HG02678 (cell line): Measurements from ENCODE around the gene NAP1L4.
"Not testable (repeated sequence)": the region's sequence is repeated elsewhere in the genome, so short reads cannot be mapped to it uniquely, and the experiment has no call there.

Experiments used
- ATAC-seq: cut with Tn5 transposase; IDR thresholded peaks from one replicate; pipeline ENCODE4 v1.9.1; 2021; ENCODE audit warnings: mild to moderate bottlenecking, moderate library complexity; ENCODE audit not compliant: unreplicated experiment

The NAP1L4 gene

GRCh38 chr11:2911785-2912391 lies 80.2 kb downstream of the NAP1L4 start:
- no peak for ATAC-seq

DNA sequence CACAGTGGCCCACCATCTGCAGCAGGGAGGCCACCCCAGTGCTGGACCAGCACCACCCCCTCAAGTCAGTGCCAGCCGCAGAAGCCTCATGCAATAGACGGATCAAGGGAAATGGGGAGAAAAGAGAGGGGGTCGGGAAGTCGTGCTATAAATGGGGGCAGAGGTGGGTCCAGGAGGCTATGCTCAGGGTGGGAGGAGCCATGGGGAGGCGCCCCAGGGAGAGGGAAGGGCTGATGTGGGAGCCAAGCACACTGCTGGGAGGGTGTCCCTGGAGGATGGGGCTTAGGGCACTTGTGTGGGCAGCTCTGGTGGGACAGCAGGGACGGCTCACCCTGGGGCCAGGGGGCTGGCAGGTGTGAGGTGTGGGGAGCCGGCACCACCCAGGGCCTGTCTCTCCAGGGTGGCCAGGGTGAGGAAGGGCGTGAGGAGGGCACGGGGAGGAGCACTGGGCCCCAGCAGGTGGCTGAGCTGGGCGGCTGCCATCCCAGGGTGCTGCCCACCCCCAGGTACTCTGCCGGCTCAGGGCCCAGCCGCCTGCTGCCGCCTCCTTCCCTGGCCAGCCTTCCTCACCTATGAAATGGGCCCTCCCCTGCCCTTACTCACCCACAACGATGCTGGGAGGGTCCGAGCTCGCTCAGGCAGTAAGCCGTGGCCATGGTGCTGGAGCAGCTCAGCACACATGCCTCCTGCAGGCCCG lies 80.9 kb downstream of the NAP1L4 start:
- no peak for ATAC-seq

- no peak for ATAC-seq
Observed at GRCh38 chr11:2910401-2910955, 81.7 kb downstream of the NAP1L4 start.

DNA sequence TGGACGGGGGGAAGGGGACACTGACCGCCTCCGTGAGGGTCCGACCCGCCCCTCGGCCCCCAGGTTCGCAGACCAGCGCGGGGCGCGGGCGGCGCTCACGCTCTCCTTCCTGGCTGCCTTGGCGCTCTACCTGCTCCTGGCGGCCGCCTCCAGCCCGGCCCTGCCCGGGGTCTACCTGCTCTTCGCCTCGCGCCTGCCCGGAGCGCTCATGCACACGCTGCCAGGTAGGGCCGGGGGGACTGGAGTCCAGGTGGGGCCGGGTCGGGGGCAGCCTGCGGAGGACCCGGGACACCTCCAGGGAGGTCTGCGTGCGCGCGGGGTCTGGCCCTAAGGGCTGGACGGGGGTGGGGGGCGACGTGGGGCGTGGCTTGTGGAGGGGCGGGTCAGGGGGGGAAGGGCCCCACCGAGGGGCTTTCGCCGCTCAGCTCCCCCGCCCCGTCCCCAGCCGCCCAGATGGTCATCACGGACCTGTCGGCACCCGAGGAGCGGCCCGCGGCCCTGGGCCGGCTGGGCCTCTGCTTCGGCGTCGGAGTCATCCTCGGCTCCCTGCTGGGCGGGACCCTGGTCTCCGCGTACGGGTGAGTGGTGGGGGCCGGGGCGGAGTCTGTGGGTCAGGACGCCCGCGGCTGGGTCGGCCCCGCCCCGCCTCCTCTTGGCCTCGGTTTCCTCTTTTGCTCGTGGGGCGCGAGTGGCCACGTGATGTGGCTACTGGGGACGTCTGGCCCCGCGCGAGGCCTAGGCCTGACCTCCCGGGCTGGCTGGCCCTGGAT lies 82.8 kb downstream of the NAP1L4 start:
- no peak for ATAC-seq

GRCh38 chr11:2908130-2908529 lies 84.0 kb downstream of the NAP1L4 start:
- no peak for ATAC-seq

DNA sequence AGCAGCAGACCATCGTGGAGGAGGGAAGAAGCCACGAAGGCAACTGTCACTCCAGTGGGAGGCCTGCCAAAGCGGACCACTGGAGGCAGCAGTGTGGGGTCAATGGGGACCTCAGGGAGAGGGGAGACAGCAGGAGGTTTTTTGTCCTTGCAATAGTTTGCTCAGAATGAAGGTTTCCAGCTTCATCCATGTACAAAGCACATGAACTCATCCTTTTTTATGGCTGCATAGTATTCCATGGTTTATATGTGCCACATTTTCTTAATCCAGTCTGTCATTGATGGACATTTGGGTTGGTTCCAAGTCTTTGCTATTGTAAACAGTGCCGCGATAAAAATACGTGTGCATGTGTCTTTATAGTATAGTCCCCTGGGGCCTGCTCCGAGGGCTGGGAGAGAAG lies 86.8 kb downstream of the NAP1L4 start:
- ATAC-seq: not testable (repeated sequence)

DNA sequence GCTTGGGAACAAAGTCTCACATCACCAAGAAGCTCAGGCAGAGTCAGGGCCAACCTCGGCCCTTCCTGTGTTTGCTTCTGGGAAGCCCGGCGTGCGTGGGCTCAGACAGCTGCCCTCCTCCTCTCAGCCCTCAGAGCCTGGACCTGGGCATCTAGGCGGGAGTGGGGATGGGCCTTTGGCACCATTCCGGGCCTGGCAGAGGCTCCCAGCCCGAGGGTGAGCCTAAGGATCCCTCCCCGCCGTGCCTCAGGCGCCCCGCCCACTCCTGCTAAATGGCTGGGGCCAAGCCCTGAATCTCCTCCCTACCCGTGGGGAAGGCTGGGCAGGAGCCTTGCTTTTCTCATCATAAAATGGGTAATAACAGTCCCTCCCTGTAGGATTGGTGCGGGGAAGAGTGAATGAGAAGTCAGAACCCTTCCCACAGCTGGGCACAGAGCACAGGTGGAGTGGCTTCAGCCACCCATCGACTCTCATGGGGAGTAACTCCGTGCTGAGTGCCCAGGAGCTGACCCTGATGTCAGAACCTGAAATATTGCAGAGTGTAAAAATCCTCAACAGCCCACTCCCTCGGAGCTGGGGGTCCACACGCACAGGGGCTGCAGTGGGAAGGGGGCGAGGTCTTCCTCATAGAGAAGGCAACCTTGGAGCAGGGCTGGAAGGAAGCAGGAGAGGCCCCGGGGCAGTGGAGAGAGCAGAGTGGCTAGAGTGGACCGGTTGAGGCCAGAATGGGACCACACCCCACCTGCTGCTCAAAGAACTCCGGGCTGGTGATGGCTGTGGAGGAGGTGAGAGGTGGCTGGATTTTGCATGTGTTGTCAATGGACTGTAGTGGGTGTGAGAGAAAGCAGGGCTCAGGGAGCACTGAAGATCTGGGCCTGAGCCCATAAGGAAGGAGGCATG lies 87.7 kb downstream of the NAP1L4 start:
- ATAC-seq: no peak

- ATAC-seq: no peak
Observed at GRCh38 chr11:2903672-2904011, 88.5 kb downstream of the NAP1L4 start.

DNA sequence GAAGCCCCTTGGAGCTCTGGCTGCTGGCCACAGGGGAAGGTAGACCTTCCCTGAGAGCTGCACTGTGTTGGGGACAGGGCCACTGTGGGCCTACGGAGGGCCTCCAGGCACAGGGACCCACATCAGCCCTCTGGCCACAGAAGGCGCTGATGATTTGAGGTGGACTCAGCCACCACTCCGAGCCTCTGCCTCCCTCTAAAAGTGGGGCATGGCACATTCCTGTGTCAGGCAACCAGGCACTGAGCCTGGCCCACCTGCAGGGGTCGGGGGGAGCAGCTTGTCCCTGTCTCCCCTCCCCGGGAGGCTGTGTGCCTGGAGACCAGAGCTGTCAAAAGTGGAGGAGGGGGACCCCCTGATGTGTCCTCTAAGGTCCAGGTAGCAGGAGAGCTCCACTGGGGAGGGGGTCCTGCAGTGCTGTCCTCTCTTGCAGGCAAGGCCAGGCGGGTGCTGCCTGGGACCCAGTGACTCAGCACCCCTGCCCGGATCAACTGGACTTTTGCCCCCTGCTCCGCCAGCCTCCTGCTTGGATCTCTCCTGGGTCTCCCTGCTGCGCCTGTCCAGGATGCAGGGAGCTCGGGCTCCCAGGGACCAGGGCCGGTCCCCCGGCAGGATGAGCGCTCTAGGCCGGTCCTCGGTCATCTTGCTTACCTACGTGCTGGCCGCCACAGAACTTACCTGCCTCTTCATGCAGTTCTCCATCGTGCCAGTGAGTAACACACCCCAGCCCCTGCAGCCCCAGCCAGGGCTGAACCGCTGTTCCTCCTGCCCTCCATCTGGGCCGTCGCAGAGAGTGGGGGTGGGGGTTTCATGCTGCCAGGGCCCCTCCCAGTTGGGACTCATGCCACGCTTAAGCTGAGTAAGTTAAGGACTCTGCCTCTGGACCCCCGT lies 89.1 kb downstream of the NAP1L4 start:
- no peak for ATAC-seq

DNA sequence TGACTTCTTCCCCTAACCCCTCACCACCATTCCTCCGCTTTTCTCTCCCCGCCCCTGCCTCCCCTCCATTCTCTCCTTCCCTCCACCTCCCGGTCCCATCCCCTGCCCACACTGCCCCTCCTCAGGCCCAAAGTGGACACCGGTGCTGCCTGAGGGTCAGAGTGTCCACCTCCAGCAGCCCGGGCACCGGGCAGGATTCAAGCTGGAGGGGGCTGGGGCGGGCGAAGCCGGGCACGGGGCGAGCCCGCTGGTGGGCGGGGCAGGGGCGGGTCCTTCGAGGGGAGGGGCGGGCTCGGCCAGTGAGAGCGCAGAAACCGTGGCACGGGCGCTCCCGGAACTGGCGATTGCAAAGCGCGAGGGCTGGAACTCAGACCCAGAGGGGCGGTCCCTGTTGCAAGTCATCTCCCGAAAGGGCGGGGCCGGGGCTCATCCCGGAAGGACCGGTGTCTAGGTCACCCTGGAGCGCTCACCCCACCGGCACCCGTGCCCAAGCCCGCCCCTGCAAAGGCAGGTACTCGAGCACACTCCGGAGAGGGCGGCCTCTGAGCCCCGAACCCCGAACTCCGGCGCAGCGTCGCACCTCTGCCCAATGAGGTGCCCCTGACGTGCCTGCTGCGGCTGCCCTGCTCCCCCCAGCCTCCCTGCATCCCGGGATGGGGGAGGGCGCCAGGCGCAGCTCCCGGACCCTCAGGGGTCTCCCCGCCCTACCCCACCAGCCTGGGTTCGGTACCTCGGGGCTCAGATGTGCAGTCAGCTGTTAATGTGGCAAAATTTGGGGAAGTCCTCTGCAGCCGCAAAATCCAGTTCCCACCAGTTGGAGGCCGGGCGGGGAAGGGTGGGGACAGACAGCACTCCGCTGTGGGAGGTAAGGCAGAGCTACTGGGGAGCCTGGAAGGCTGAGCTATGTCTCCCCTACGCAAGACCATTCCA lies 90.0 kb downstream of the NAP1L4 start:
- peak; percentile 96 for ATAC-seq

DNA sequence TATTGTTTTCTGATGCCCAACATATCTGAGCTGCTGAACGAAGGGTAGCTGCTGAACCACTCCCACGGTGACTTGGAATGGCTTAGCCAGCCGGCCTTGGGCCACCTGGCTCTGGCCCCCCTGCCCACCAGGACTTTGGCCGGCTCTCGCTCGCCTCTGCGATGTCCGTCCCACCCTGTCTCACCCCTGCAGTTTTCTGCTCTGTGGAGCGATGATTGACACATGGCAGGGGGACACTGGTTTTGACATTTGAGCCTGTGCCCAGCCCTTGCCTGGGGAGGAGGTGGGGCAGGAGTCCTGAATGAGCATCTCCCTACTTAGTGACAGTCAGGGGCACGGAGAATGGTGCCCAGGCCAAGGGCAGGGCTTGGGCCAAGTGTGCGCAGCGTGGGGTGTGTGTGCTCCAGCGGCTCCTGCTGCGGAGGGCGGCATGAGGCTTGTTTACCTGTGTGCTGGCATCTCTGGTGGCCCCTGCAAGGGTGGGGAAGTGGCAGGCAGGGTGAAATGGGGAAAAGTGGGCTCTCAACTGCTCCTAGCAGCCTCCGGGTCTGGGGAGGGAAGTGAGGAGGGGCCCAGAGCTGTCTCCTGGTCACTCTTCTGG lies 90.8 kb downstream of the NAP1L4 start:
- no peak for ATAC-seq

DNA sequence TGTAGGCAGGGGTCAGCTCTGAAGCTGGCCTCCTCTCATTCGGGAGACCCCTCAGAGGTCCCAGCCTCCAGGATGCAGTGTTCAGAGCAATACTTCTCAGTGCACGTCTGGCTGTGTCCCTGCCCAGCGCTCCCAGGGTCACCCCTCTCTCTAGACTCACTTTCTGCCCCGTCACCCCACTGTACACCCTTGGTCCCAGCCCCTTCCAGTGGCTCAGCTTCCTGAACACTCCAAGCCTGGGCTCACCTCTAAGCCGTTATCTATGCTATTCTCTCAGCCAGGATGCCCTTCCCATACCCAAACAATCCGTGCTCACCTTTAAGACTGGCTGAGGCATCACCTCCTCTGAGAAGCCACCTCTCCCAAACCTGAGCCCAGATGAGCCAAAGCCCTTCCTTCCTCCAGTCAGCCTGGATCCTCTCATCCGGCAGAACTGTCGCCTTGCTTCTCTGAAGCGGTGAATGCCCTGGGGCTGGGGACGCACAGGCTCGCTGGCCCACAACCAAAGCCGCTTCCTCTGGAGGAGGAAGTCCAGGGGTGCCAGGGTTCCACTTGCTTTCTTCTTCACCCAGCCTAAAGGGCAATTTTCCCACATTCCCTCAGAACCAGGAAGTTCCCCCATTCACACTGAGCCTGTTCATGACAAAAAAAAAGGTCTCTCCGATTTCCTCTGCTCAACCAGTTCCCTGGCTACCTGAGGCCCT lies 92.9 kb downstream of the NAP1L4 start:
- no peak for ATAC-seq

DNA sequence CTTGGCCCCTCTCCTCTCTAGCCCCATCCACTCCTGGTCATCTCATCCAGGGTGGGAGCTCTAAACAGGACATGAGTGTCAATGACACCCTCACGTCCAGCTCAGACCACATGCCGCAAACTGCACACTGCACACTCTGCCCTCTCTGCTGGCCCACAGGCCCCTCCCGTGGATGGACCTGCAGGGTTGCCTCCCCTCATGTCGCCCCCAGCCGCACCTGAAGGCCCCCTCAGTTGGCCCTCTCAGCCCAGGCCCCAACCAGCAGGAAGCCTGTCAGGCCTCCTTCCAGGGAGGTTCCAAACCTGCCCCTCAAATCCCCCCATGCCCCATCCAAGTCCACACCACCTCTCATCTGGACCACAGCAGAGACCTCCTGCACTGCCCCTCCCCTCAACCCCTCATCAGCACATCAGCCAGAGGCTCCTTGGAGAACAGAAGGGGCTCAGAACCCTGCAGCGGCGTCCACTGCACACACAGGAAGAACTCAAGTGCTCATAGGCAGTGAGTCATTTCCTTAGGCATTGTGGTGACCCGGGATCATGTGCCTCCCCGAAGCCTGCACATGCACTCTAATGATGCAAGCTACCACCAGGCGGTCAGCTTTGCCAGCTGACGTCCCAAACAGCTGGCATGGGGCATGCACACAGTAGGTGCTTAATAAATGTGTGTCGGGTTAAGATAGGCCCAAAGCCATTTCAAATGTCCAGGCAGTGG lies 93.6 kb downstream of the NAP1L4 start:
- peak; percentile 26 for ATAC-seq

- ATAC-seq: no peak
Observed at GRCh38 chr11:2897048-2897447, 95.1 kb downstream of the NAP1L4 start.

GRCh38 chr11:2896047-2896446 lies 96.1 kb downstream of the NAP1L4 start:
- no peak for ATAC-seq
